Astrocyte (in vitro differentiated cells and primary cell): ENCODE measurements around the gene UBALD2. TPM values are rescaled to one million over a fixed set of nuclear protein-coding genes. Genes with fewer than 3 reads are reported as not detected.

Experiments
- DNase-seq: peaks from one replicate; pipeline ENCODE4 v3.0.0-alpha.2; 2010; ENCODE audit warnings: low read depth
- FAIRE-seq: peaks from 2 replicates; lab custom pipeline; 2011; peaks lifted over from hg19 to GRCh38; lab: Jason Lieb, UNC
- H2AFZ ChIP-seq: 2 replicates; pipeline ENCODE4 v1.6.0; 2012; ENCODE audit warnings: low read depth, low read length, inconsistent platforms
- H3K27ac ChIP-seq: 2 replicates; pipeline ENCODE4 v1.5.1; 2011; ENCODE audit warnings: low read depth, low read length, inconsistent platforms
- H3K27me3 ChIP-seq: 2 replicates; pipeline ENCODE4 v1.6.0; 2011; ENCODE audit warnings: low read length, inconsistent platforms; ENCODE audit not compliant: insufficient read depth
- H3K36me3 ChIP-seq: 2 replicates; pipeline ENCODE4 v1.5.1; 2011; ENCODE audit warnings: low read length, inconsistent platforms; ENCODE audit not compliant: insufficient read depth
- H3K4me1 ChIP-seq: 2 replicates; pipeline ENCODE4 v1.5.1; 2011; ENCODE audit warnings: low read length, inconsistent platforms; ENCODE audit not compliant: insufficient read depth
- H3K4me2 ChIP-seq: 2 replicates; pipeline ENCODE4 v1.6.0; 2012; ENCODE audit warnings: low read length, inconsistent platforms
- H3K4me3 ChIP-seq: 2 replicates; pipeline ENCODE4 v1.5.1; 2011; ENCODE audit warnings: low read depth, mild to moderate bottlenecking, low read length, inconsistent platforms; ENCODE audit not compliant: insufficient read depth
- H3K79me2 ChIP-seq: 2 replicates; pipeline ENCODE4 v1.6.0; 2012; ENCODE audit warnings: mild to moderate bottlenecking, low read length, inconsistent platforms; ENCODE audit not compliant: insufficient read depth
- H3K9ac ChIP-seq: 2 replicates; pipeline ENCODE4 v1.6.0; 2012; ENCODE audit warnings: mild to moderate bottlenecking, low read length, inconsistent platforms
- H3K9me3 ChIP-seq: 2 replicates; pipeline ENCODE4 v1.5.1; 2012; ENCODE audit warnings: low read depth, mild to moderate bottlenecking, low read length, inconsistent platforms; ENCODE audit not compliant: insufficient read depth
- H4K20me1 ChIP-seq: 2 replicates; pipeline ENCODE4 v1.6.0; 2012; ENCODE audit warnings: low read length, inconsistent platforms; ENCODE audit not compliant: insufficient read depth
- H3K27ac Mint-ChIP-seq: one replicate; pipeline ENCODE4 v1.8.0; 2021; ENCODE audit warnings: mild to moderate bottlenecking, mixed read lengths; ENCODE audit not compliant: unreplicated experiment
- H3K27me3 Mint-ChIP-seq: one replicate; pipeline ENCODE4 v1.8.0; 2021; ENCODE audit warnings: low read depth, mixed read lengths; ENCODE audit not compliant: unreplicated experiment
- H3K36me3 Mint-ChIP-seq: one replicate; pipeline ENCODE4 v1.8.0; 2021; ENCODE audit warnings: low read depth, mixed read lengths; ENCODE audit not compliant: unreplicated experiment
- H3K4me1 Mint-ChIP-seq: one replicate; pipeline ENCODE4 v1.8.0; 2021; ENCODE audit warnings: low read depth, mixed read lengths; ENCODE audit not compliant: unreplicated experiment
- H3K4me3 Mint-ChIP-seq: one replicate; pipeline ENCODE4 v1.8.0; 2021; ENCODE audit warnings: mild to moderate bottlenecking, moderate library complexity, mixed read lengths; ENCODE audit not compliant: unreplicated experiment
- H3K9me3 Mint-ChIP-seq: one replicate; pipeline ENCODE4 v1.8.0; 2021; ENCODE audit warnings: mild to moderate bottlenecking, mixed read lengths; ENCODE audit not compliant: unreplicated experiment
- EZH2 ChIP-seq: IDR thresholded peaks from 2 replicates; pipeline ENCODE4 v1.6.1; 2012; ENCODE audit warnings: mild to moderate bottlenecking, low read length, inconsistent platforms; ENCODE audit not compliant: insufficient read depth
- total RNA-seq: library from RNA; stranded (reverse); gene quantifications from 2 replicates; pipeline ENCODE4 v1.2.1, GENCODE V29; 2021
- TF ChIP-seq, protein P1 (sequence below): IDR thresholded peaks from 2 replicates; pipeline ENCODE4 v1.5.1; 2011; ENCODE audit warnings: low read depth, mild to moderate bottlenecking, inconsistent platforms, low read length, moderate library complexity; ENCODE audit not compliant: insufficient read depth

UBALD2 gene
- total RNA-seq, 1 donor from 2014 or later, result 32.8 TPM

- DNase-seq, result peak; percentile 53
- H3K27me3 ChIP-seq, result peaks cover 9% of the 10 kb centered on the region
- no peak for TF ChIP-seq EZH2
- TF ChIP-seq, protein P1, sequence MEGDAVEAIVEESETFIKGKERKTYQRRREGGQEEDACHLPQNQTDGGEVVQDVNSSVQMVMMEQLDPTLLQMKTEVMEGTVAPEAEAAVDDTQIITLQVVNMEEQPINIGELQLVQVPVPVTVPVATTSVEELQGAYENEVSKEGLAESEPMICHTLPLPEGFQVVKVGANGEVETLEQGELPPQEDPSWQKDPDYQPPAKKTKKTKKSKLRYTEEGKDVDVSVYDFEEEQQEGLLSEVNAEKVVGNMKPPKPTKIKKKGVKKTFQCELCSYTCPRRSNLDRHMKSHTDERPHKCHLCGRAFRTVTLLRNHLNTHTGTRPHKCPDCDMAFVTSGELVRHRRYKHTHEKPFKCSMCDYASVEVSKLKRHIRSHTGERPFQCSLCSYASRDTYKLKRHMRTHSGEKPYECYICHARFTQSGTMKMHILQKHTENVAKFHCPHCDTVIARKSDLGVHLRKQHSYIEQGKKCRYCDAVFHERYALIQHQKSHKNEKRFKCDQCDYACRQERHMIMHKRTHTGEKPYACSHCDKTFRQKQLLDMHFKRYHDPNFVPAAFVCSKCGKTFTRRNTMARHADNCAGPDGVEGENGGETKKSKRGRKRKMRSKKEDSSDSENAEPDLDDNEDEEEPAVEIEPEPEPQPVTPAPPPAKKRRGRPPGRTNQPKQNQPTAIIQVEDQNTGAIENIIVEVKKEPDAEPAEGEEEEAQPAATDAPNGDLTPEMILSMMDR, result no peak
- no peaks in the 10 kb centered on the region for H3K4me1 ChIP-seq
- Mint-ChIP-seq H3K27me3 (peaks cover 12% of the 10 kb centered on the region), H3K4me3 (no peak overlapping the region), H3K27ac (no peak overlapping the region), H3K4me1 (no peaks in the 10 kb centered on the region), H3K9me3 (no peaks in the 10 kb centered on the region), H3K36me3 (no peaks in the 10 kb centered on the region)
- H3K27ac ChIP-seq, result no peak overlapping the region
- H3K9me3 ChIP-seq, result no peaks in the 10 kb centered on the region
- no peak overlapping the region for H3K9ac ChIP-seq
- no peak overlapping the region for H2AFZ ChIP-seq
- H4K20me1 ChIP-seq, result no peaks in the 10 kb centered on the region
- no peak overlapping the region for H3K4me2 ChIP-seq
- H3K36me3 ChIP-seq, result no peaks in the 10 kb centered on the region
- H3K4me3 ChIP-seq, result no peak overlapping the region
- H3K79me2 ChIP-seq, result no peaks in the 10 kb centered on the region
- no peak for FAIRE-seq
These were observed 32.8 kb upstream of the UBALD2 start for GRCh38 chr17:76232342-76232741.

- Mint-ChIP-seq H3K4me3 (no peak overlapping the region), H3K36me3 (no peaks in the 10 kb centered on the region), H3K27me3 (peaks cover 13% of the 10 kb centered on the region), H3K27ac (no peak overlapping the region), H3K4me1 (no peaks in the 10 kb centered on the region), H3K9me3 (no peaks in the 10 kb centered on the region)
- Histone ChIP-seq H3K79me2 (no peaks in the 10 kb centered on the region), H3K9me3 (no peaks in the 10 kb centered on the region), H3K4me3 (no peak overlapping the region), H3K36me3 (no peaks in the 10 kb centered on the region), H3K27ac (no peak overlapping the region), H3K9ac (no peak overlapping the region), H4K20me1 (no peaks in the 10 kb centered on the region), H2AFZ (no peak overlapping the region), H3K4me1 (no peaks in the 10 kb centered on the region), H3K27me3 (peaks cover 12% of the 10 kb centered on the region), H3K4me2 (no peak overlapping the region)
- DNase-seq, result no peak
- TF ChIP-seq EZH2, result no peak
- TF ChIP-seq, protein P1, result no peak
- FAIRE-seq, result no peak
These were observed 31.4 kb upstream of the UBALD2 start for GRCh38 chr17:76233588-76234353.

- H3K27me3 ChIP-seq, result peaks cover 18% of the 10 kb centered on the region
- H3K36me3 ChIP-seq, result no peaks in the 10 kb centered on the region
- Mint-ChIP-seq H3K27me3 (peaks cover 16% of the 10 kb centered on the region), H3K4me1 (no peaks in the 10 kb centered on the region), H3K27ac (no peak overlapping the region), H3K4me3 (no peak overlapping the region), H3K9me3 (no peaks in the 10 kb centered on the region), H3K36me3 (no peaks in the 10 kb centered on the region)
- H3K27ac ChIP-seq, result no peak overlapping the region
- H3K9ac ChIP-seq, result no peak overlapping the region
- H3K79me2 ChIP-seq, result no peaks in the 10 kb centered on the region
- FAIRE-seq (no peak), DNase-seq (no peak)
- no peaks in the 10 kb centered on the region for H4K20me1 ChIP-seq
- no peak overlapping the region for H2AFZ ChIP-seq
- H3K4me2 ChIP-seq, result no peak overlapping the region
- no peaks in the 10 kb centered on the region for H3K9me3 ChIP-seq
- TF ChIP-seq, protein P1, result no peak
- no peak for TF ChIP-seq EZH2
- no peak overlapping the region for H3K4me3 ChIP-seq
- no peaks in the 10 kb centered on the region for H3K4me1 ChIP-seq
These were observed 30.8 kb upstream of the UBALD2 start for GRCh38 chr17:76234354-76234679.
